GM12875 (cell line): ENCODE results near the gene ZNF12.

ENCODE experiments used
- H3K4me3 ChIP-seq: one replicate; pipeline ENCODE4 v1.5.1; 2011; ENCODE audit warnings: low read depth, low read length, control low read depth
- TF ChIP-seq, protein P1 (sequence below): IDR thresholded peaks from 2 replicates; pipeline ENCODE4 v1.5.1; 2011; ENCODE audit warnings: low read depth, mild to moderate bottlenecking, control low read depth, inconsistent platforms, low read length, moderate library complexity, borderline replicate concordance; ENCODE audit not compliant: insufficient read depth

The ZNF12 gene

DNA sequence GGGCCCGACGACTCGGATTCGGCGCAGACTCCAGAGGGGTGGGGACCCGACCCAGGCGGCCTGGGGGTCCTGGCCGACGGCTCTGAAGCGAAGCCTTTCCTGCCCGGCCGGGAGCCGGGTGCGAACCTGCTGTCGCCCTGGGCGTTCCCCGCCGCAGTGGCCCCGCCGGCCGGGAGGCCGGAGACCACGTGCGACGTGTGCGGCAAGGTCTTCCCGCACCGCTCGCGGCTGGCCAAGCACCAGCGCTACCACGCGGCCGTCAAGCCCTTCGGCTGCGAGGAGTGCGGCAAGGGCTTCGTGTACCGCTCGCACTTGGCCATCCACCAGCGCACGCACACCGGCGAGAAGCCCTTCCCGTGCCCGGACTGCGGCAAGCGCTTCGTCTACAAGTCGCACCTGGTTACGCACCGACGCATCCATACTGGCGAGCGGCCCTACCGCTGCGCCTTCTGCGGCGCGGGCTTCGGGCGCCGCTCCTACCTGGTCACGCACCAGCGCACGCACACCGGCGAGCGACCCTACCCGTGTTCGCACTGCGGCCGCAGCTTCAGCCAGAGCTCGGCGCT, 54.2 kb downstream of the ZNF12 start:
- H3K4me3 ChIP-seq, result no peak overlapping the region
- TF ChIP-seq, protein P1, sequence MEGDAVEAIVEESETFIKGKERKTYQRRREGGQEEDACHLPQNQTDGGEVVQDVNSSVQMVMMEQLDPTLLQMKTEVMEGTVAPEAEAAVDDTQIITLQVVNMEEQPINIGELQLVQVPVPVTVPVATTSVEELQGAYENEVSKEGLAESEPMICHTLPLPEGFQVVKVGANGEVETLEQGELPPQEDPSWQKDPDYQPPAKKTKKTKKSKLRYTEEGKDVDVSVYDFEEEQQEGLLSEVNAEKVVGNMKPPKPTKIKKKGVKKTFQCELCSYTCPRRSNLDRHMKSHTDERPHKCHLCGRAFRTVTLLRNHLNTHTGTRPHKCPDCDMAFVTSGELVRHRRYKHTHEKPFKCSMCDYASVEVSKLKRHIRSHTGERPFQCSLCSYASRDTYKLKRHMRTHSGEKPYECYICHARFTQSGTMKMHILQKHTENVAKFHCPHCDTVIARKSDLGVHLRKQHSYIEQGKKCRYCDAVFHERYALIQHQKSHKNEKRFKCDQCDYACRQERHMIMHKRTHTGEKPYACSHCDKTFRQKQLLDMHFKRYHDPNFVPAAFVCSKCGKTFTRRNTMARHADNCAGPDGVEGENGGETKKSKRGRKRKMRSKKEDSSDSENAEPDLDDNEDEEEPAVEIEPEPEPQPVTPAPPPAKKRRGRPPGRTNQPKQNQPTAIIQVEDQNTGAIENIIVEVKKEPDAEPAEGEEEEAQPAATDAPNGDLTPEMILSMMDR, result no peak

DNA sequence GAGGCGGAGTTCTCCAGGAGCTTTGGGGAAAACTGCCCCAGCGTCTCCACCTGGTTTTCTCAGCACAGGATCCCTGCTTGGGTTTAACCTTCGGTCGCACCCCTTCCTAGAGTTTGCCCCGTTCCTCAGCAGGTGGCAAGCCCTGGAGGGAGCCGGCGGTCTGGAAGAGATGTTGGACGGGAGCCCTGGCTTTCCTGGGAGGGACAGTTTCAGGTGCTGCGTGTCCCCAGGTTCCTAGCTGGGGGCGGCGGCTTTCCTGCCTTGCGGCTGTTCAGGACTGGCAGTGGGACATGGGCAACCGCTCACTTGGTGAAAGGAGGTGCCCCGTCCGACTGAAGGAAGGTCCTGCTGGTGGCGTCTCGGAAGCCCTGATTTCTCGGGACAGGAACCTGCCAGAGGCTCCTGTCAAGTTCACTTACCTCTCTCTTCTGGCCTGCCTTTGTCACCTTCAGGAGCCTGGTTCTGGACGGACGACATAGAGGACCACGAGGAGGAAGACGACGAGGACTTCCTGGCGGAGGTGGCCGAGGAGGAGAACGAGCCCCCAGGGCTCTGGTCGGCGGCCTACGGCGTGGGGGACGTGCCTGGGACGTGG, 54.8 kb downstream of the ZNF12 start:
- TF ChIP-seq, protein P1, result no peak

DNA sequence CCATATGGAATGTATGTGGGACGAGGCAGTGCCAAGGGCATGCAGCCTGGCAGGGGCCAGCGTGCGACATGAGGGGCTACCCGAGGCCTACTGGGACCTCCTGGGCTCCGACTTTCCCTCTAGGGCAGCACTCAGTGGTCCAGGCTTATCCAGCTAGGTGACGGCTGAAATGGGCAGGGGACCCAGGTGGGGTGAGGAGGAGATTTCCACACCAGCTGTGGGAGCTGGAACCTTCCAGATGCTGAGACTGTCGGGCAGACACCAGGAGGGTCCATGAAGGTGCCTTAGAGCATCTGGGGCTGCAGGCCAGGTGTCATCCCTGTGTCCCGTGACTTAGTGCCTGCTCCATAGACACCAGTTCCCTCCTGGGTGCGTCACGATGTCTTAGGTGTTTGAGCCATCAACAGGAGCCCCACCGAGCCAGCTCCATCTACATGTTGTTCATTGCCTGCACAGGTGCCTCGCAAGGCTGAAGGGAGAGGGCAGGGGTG, 56.2 kb downstream of the ZNF12 start:
- no peak overlapping the region for H3K4me3 ChIP-seq
- TF ChIP-seq, protein P1, result no peak

More for the DNA sequence above, 54.8 kb downstream of the ZNF12 start:
- no peak overlapping the region for H3K4me3 ChIP-seq

DNA sequence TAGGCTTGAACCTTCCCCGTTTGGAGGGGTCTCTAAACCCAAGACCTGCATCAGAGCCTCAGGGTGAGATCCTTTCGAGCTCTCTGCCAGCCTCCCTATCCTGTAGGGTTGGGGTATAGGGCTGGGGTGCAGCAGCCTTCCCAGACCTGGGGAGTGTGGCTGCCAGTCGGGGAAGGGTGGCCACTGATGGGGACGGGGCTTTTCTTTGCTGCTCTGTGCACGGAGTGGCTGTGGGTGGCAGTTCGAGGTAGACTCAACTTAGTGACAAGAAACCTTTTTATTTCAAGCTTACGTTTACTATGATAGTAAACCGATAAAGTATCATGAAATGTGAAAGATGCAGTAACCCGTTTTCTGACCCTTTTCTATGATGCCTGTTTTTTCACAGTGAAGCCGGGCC, 56.7 kb downstream of the ZNF12 start:
- TF ChIP-seq, protein P1, result no peak
- H3K4me3 ChIP-seq, result no peak overlapping the region

DNA sequence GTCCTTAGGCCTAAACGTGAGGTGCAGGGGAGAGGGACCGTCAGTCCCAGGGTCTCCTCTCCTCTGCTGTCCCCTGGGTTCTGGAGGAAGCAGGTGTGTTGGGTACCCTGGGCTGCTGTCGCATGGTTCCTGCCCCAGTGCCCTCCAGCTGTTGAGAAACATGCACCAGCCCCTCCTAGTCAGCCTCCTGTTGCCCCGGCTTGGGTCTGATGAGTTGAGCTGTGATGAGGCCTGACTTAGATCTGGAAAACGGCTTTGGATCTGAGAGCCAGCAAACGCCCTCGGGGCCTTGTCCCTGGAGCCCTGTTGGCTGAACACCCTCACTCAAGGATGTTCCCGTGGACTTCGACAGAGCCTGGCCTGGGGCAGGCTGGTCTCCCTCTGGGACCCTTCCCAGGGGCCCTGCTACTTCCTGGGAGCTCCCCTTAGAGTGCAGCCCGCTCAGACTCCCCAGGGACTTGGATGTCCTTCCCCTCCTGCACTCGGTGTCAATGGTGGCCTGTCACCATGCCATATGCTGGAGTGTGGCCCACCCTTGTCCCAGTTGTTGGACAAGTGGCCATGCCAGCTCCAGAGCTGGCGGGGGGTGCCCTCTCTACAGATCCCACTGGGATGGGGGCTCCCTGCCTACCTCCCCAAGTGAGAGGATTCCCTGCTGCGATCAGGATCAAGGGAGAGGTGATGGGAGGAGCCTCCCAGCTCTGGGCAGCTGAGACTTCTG, 57.3 kb downstream of the ZNF12 start:
- H3K4me3 ChIP-seq, result no peak overlapping the region

DNA sequence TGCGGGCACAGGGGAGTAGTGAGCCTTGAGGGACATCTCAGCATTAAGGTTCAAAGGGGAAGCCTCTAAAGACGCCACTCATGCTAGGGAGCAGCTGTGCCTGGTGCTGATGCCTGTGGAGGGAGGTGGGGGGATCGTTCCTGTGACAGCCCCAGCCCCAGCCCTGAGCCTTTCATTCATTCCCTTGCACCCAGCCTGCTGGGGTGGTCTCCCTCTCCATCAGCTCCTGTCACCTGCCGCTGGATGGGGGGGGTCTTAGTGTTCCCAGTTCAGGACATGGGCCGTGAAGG, 58.0 kb downstream of the ZNF12 start:
- TF ChIP-seq, protein P1, result no peak

More for the DNA sequence above, 57.3 kb downstream of the ZNF12 start:
- TF ChIP-seq, protein P1, result no peak

More for the DNA sequence above, 58.0 kb downstream of the ZNF12 start:
- no peak overlapping the region for H3K4me3 ChIP-seq
